Gastroesophageal sphincter (tissue), 2 donors: Measurements from ENCODE around the gene NFATC2.

Source experiments
- POLR2A ChIP-seq, 2 donors: fragments of 450-650 bp; IDR thresholded peaks; one replicate each; pipeline ENCODE4 v1.6.1; 2017; ENCODE audit warnings: antibody characterized with exemption in 2 of 2, mild to moderate bottlenecking in 2 of 2, moderate library complexity in 1 of 2
- POLR2AphosphoS5 ChIP-seq: sonication (generic); formaldehyde crosslinking; IDR thresholded peaks from one replicate; pipeline ENCODE4 v1.6.1; 2017; ENCODE audit warnings: antibody characterized with exemption

DNA sequence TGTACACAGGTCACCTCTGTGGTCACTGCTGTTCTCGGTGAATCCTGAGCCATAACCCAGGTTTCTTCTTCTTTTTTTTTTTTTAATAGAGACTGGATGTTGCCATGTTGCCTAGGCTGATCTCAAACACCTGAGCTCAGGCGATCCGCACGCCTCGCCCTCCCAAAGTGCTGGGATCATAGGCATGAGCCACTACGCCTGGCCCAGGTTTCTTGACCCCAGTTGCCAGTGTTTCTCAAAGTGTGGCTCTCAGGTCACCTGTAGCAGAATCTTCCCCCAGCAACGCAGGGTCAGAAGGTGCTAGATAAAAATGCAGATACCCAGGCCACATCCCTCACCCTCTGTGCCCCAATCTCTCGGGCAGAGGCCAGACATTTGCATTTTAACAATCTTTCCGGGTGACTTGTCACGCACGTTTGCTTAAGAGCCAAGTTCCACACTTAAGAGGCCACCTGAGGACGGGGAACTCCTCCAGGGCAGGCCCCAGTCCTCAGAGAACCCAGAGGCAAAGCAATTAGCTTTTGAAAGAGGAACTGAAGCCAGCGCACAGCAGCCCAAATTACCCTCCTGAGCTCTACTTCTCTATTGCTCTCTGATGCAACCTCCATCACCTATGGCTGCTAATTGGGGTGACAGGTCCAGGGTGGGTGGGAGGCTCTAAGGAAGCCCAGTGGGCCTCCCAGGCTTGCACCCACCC lies 81.8 kb downstream of the NFATC2 start:
- no peak for TF ChIP-seq POLR2AphosphoS5
- no peak for TF ChIP-seq POLR2A (IDR thresholded peaks at IDR 0.05)
